NOMO-1 treated with dmso at 0.1 percent for 144 hours (cell line): Measurements from ENCODE around the gene CDKAL1.
"Not testable (repeated sequence)": the region's sequence is repeated elsewhere in the genome, so short reads cannot be mapped to it uniquely, and the experiment has no call there.

Experiments
- DNase-seq: peaks from one replicate; lab custom pipeline; 2025; ENCODE audit not compliant: unreplicated experiment; lab: John Stamatoyannopoulos, UW

The CDKAL1 gene

GRCh38 chr6:20589266-20589665 is 55.0 kb downstream of the CDKAL1 start:
- no peak for DNase-seq

GRCh38 chr6:20590476-20590875 is 56.2 kb downstream of the CDKAL1 start:
- DNase-seq = not testable (repeated sequence)

DNA sequence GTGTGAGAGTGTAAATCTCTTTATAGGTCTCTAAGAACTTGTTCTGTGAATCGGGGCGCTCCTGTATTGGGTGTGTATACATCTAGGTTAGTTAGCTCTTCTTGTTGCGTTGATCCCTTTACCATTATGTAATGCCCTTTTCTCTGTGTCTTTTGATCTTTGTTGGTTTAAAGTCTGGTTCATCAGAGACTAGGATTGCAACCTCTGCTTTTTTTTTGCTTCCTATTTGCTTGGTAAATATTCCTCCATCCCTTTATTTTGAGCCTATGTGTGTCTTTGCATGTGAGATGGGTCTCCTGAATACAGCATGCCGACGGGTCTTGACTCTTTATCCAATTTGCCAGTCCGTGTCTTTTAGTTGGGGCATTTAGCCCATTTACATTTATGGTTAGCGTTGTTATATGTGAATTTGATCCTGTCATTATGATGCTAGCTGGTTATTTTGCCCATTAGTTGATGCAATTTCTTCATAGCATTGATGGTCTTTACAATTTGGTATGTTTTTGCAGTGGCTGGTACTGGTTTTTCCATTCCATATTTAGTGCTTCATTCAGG is 60.1 kb downstream of the CDKAL1 start:
- not testable (repeated sequence) for DNase-seq

- no peak for DNase-seq
Measured at GRCh38 chr6:20599302-20600051, 65.2 kb downstream of the CDKAL1 start.

DNA sequence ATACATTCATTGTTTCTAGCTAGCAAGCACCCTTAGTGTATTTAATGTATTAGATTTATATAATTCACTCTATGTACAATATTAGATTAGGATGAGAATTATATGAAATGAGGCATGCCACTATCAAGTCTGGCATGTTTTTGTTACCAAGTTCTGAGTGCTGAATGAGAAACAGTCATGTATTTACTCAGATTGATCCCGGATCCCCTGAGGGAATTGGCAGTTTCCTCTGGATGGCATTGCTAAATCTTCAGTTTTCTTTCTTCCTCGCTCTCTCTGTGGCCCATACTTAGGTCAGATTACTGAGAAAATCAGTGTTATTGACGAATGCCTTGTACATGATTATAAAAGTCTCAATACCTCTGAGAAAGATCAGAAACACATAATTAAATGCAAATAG is 66.6 kb downstream of the CDKAL1 start:
- no peak for DNase-seq

GRCh38 chr6:20604159-20604558 is 69.9 kb downstream of the CDKAL1 start:
- no peak for DNase-seq

DNA sequence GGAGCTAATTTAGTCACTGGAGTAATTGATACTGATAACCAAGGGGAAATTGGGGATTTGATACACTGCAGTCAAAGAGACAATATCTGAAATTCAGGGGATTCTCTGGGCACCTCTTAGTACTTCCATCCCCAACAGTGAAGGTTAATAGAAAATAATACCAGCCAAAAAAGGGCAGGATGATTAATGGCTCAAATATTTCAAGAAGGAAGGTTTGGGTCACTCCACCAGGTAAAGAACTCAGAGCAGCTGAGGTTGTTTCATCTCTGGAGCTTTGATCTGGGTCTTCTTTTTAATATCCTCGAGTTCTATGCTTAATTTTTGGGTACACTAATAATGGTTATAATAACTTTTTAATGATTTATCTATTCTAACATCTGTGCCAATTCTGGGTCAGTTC is 70.8 kb downstream of the CDKAL1 start:
- DNase-seq = no peak

GRCh38 chr6:20605581-20605980 is 71.3 kb downstream of the CDKAL1 start:
- no peak for DNase-seq

GRCh38 chr6:20606831-20607230 is 72.6 kb downstream of the CDKAL1 start:
- DNase-seq = no peak

GRCh38 chr6:20608356-20608755 is 74.1 kb downstream of the CDKAL1 start:
- DNase-seq = no peak

DNA sequence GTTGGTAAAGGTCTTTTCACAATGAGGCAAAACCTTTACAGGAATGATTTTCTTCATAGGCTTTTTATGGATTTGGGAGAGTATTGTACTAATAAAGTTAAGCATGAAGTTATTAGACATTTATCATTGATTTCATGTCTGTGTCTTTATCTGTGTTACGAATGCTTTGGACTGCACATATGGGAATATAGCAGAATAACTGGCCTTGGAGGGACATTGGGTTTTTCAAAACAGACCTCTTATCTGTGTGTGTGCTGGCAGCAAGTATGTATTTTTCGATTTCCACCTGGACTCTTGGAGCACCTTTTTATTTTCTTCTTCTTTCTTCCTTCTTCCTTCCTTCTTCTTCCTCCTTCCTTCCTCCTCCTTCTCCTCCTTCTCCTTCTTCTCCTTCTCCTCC is 74.6 kb downstream of the CDKAL1 start:
- DNase-seq = no peak

DNA sequence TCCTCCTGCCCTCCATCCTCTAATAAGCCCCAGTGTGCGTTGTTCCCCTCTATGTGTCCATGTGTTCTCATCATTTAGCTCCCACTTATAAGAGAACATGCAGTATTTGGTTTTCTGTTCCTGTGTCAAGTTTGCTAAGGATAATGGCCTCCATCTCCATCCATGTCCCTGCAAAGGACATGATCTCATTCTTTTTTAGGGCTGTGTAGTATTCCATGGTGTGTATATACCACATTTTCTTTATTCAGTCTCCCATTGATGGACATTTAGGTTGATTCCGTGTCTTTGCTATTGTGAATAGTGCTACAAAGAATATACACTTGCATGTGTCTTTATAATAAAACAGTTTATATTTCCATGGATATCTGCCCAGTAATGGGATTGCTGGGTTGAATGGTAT is 75.7 kb downstream of the CDKAL1 start:
- not testable (repeated sequence) for DNase-seq

DNA sequence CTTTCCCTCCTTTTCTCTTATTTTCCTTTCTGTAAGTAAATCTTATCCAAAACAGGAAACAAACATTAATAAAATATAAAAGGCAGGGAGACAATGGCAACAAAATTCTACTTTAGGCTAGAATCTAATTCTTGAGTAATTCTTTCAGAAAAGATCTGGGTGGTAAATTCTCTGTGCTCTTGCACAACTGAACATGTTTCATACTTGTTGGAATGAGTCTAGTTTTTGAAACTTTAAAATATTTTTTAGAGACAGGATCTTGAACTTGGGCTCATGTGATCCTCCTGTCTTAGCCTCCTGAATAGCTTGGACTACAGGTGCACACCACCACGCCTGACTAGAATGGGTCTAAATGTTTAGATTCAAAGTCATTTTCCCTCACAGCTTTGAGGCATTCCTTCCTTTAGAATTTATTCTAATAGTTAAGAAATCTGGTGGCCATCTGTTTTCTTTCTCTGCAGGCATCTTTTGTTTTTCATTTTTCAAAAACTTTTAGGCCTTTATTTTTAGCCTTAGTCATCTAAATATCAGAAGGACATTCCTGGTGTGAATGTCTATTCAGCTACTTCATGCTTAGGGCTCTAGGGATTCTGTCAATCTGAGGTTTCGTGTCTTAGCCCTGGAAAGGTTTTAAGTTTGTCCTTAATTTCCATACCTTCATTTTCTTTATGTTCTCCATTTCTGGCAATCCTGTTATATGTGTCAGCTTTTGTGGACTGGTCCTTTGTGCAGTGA is 76.5 kb downstream of the CDKAL1 start:
- DNase-seq = no peak

- not testable (repeated sequence) for DNase-seq
Measured at GRCh38 chr6:20617537-20617936, 83.3 kb downstream of the CDKAL1 start.

- DNase-seq = no peak
Measured at GRCh38 chr6:20620043-20620442, 85.8 kb downstream of the CDKAL1 start.

DNA sequence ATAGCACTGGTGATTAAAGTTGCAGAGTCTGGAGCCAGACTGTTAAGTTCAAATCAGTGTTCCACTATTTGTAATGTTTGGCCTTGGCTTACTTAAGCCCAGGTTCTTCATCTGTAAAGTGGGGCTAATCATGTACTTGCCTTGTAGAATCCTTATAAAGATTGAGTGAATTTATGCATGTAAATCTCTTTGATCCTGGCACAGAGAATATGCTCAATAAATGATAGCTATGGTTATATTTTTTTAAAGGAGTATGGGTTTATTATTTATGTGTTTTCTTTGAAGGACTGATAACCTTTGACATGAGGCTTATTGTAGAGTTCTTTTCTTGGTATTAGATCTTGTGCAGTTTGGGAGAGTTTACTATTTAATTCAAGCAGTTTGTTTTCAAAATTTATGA is 89.5 kb downstream of the CDKAL1 start:
- no peak for DNase-seq

DNA sequence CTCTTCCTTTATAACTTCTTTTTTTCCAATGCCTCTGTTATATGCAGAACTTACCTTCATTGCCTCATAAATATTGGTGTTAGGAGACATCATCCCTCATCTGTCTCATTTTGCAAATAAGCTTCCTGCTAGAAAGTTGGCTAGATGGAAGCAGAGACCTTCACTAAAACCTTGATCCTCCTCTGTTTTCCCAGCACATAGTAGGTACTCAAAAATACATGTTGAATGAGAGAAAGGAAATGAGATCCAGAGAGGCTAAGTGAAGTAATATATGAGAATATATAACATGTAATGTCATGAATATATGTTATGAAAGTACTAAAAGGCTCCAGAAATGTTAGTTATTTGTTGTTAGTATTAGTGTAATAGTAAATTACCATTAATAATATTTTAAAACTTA is 91.9 kb downstream of the CDKAL1 start:
- no peak for DNase-seq

DNA sequence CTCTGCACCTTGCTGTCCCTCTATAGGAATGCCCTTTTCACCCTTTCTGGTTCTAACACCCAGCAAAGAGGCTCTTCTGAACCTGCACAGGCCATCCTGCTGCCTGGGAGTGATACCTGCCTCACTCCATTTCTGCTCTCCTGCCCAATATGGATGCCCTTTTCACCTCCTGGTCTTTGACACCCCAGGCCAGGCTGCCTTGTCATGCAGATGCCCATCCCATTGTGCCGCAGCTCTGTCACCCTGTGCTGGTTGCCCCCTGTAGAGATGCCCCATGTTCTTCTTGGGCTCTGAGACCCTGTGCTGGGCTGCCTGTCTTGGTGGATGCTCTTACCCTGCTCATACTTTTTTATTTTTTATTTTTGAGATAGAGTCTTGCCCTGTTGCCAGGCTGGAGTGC is 95.3 kb downstream of the CDKAL1 start:
- no peak for DNase-seq

DNA sequence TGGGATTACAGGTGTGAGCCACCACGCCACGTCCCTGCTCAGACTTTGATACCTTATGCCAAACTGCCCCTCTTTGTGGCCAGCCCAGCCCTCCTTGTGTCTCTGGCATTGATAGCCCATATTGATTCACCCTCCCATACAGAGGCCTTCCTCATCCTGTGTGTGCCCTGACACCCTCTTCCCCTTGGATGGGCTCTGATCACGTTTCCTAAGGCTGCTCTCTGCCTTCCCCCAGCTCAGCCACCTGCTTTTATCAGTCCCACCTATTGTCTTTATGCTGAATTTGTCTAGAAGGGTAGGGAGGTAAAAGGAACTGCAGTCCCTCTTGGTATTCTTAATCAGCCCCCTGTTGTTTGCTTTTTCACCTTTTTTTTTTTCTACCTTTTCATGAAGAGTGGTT is 95.9 kb downstream of the CDKAL1 start:
- DNase-seq = no peak

DNA sequence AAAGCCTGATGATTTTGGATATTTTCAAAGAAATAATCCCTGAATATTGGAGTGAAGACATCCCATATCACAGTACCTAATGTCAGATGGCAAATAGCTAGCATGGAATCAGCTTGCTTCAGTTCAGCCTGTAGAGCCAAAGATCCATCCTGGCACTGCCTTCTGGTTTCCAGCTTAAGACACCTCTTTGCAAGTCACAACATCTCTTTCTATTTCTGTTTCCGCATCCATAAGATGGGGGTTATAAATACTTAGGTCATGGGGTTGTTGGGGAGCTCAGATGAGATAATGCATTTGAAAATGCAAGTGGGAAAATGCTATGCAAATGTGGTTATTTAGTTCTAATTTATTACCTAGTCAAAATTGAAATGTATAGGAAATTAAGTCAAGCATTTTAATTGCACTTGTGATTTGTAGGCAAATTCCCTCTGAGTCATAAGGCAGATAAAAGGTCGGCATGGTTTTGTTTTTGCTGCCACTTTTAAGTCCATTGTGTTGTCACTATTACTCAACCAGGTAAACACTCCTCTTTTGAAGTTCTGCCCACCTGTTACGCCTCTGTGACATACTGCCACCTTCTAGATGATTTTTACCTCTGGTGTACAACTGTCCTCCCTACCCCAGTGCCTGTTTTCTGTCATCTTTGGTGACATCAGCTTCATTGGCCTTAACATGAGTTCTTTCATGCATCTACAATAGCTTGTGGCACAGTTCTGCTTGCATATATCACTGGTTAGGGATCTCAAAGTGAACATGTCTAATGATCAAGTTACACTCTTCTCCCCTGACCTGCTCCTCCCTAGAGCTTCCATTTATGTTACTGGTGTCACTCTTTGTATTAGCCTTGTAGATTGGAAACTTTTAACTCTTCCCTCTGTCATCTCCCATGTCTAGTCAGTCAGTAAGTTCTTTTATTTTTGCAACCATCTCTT is 96.6 kb downstream of the CDKAL1 start:
- DNase-seq = no peak

DNA sequence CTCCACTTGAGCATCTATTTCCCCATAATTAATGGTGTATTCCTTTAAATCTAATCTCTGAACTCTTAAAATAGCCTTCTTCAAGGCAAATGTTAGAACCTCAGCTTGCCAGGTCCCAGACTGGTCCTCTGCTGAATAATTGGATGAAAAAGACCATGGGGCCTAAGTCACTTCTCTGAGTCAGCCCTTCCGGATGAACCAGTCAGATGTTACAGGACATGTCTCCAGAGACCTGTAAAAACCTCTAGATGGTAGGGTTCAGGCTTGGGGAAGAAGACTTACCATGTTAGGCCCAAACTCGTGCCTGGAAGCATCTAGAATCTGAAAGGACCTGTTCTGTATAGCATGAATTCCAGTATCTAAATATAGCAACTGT is 97.3 kb downstream of the CDKAL1 start:
- no peak for DNase-seq
